Right atrium auricular region (tissue), 2 donors: ENCODE results near the gene PPP1R26. TPM values are rescaled to one million over a fixed set of nuclear protein-coding genes. Genes with fewer than 3 reads are reported as not detected.
"Not testable (repeated sequence)": the region's sequence is repeated elsewhere in the genome, so short reads cannot be mapped to it uniquely, and the experiment has no call there.

ENCODE experiments used
- DNase-seq: peaks from one replicate; pipeline ENCODE4 v3.0.0-alpha.2; 2019; ENCODE audit warnings: low spot score
- H3K27ac ChIP-seq, 2 donors: fragments of 200-600 bp; sonication (generic); 1 replicate in 1 of 2; 2 replicates in 1 of 2; pipeline ENCODE4 v1.5.1; 2016 to 2019
- H3K27me3 ChIP-seq, 2 donors: fragments of 200-600 bp; sonication (generic); one replicate each; pipeline versions ENCODE4 v1.5.1 to v1.6.0; 2017 to 2019
- H3K36me3 ChIP-seq: fragments of 200-600 bp; sonication (generic); one replicate; pipeline ENCODE4 v1.5.1; 2016
- H3K4me1 ChIP-seq, 2 donors: fragments of 200-600 bp; sonication (generic); one replicate each; pipeline versions ENCODE4 v1.5.1 to v1.6.0; 2017 to 2019
- H3K4me3 ChIP-seq, 2 donors: fragments of 200-600 bp; sonication (generic); 1 replicate in 1 of 2; 2 replicates in 1 of 2; pipeline ENCODE4 v1.5.1; 2017 to 2019; ENCODE audit warnings: mild to moderate bottlenecking in 1 of 2, moderate library complexity in 1 of 2
- H3K9me3 ChIP-seq, 2 donors: fragments of 200-600 bp; sonication (generic); one replicate each; pipeline ENCODE4 v1.5.1; 2019
- CTCF ChIP-seq, 2 donors: fragments of 200-600 bp; sonication (generic); IDR thresholded peaks; one replicate each; pipeline ENCODE4 v1.5.1; 2019; ENCODE audit warnings: antibody characterized with exemption in 2 of 2
- total RNA-seq, 2 donors: library from RNA; depleted of rRNA; stranded (reverse); fragments of >200 nt; gene quantifications; one replicate each; pipeline ENCODE4 v1.1.0, GENCODE V29; 2016

The PPP1R26 gene
- total RNA-seq, 2 donors from 2014 or later = 17.4 to 18.7 TPM

- no peaks in the 10 kb centered on the region for H3K36me3 ChIP-seq
- H3K4me3 ChIP-seq = no peak overlapping the region
- no peaks in the 10 kb centered on the region for H3K4me1 ChIP-seq
- DNase-seq = no peak
- TF ChIP-seq CTCF (IDR thresholded peaks at IDR 0.05) = no peak
- H3K27me3 ChIP-seq = no peaks in the 10 kb centered on the region
- peaks cover 0 to 14% of the 10 kb centered on the region in 2 donors for H3K9me3 ChIP-seq
- H3K27ac ChIP-seq = no peak overlapping the region
Measured at GRCh38 chr9:135450956-135451355, 28.6 kb upstream of the PPP1R26 start.

- not testable (repeated sequence) for H3K36me3 ChIP-seq, H3K4me3 ChIP-seq, H3K27ac ChIP-seq, H3K27me3 ChIP-seq, DNase-seq, H3K4me1 ChIP-seq
- peaks cover 0 to 14% of the 10 kb centered on the region in 2 donors for H3K9me3 ChIP-seq
Measured at GRCh38 chr9:135451909-135452308, 27.7 kb upstream of the PPP1R26 start.

GRCh38 chr9:135454737-135455136 lies 24.8 kb upstream of the PPP1R26 start:
- H3K27me3 ChIP-seq = no peaks in the 10 kb centered on the region
- no peak overlapping the region for H3K4me3 ChIP-seq
- peaks cover 0 to 14% of the 10 kb centered on the region in 2 donors for H3K9me3 ChIP-seq
- DNase-seq = no peak
- H3K27ac ChIP-seq = no peak overlapping the region
- H3K4me1 ChIP-seq = no peaks in the 10 kb centered on the region
- TF ChIP-seq CTCF (IDR thresholded peaks at IDR 0.05) = no peak
- no peaks in the 10 kb centered on the region for H3K36me3 ChIP-seq

GRCh38 chr9:135455401-135456030 lies 24.1 kb upstream of the PPP1R26 start:
- no peak for DNase-seq
- no peak overlapping the region for H3K27ac ChIP-seq
- H3K9me3 ChIP-seq = peaks cover 0 to 14% of the 10 kb centered on the region in 2 donors
- no peak for TF ChIP-seq CTCF (IDR thresholded peaks at IDR 0.05)
- no peak overlapping the region for H3K4me3 ChIP-seq
- no peaks in the 10 kb centered on the region for H3K27me3 ChIP-seq
- no peaks in the 10 kb centered on the region for H3K4me1 ChIP-seq
- no peaks in the 10 kb centered on the region for H3K36me3 ChIP-seq

GRCh38 chr9:135456436-135457104 lies 23.0 kb upstream of the PPP1R26 start:
- H3K36me3 ChIP-seq = no peaks in the 10 kb centered on the region
- no peak for DNase-seq
- no peaks in the 10 kb centered on the region for H3K27me3 ChIP-seq
- no peak for TF ChIP-seq CTCF (IDR thresholded peaks at IDR 0.05)
- no peaks in the 10 kb centered on the region for H3K4me1 ChIP-seq
- no peak overlapping the region for H3K27ac ChIP-seq
- H3K4me3 ChIP-seq = no peak overlapping the region
- H3K9me3 ChIP-seq = peaks cover 0 to 14% of the 10 kb centered on the region in 2 donors

- H3K4me1 ChIP-seq, DNase-seq, H3K36me3 ChIP-seq, H3K27me3 ChIP-seq, H3K4me3 ChIP-seq, H3K27ac ChIP-seq: not testable (repeated sequence)
- peaks cover 0 to 14% of the 10 kb centered on the region in 2 donors for H3K9me3 ChIP-seq
Measured at GRCh38 chr9:135458478-135458877, 21.1 kb upstream of the PPP1R26 start.

- Histone ChIP-seq H3K4me3 (no peak overlapping the region), H3K9me3 (no peaks in the 10 kb centered on the region), H3K36me3 (no peaks in the 10 kb centered on the region), H3K27ac (no peak overlapping the region), H3K4me1 (no peaks in the 10 kb centered on the region), H3K27me3 (no peaks in the 10 kb centered on the region)
- no peak for DNase-seq
- no peak for TF ChIP-seq CTCF (IDR thresholded peaks at IDR 0.05)
Measured at GRCh38 chr9:135461936-135462335, 17.6 kb upstream of the PPP1R26 start.
